WTC11 (cell line): ENCODE results near the gene OR1D5. TPM values are rescaled to one million over a fixed set of nuclear protein-coding genes. Genes with fewer than 3 reads are reported as not detected.

Experiments
- CREB1 ChIP-seq: sonication (generic); formaldehyde crosslinking; IDR thresholded peaks from 2 replicates; pipeline ENCODE4 v1.8.0; 2023; ENCODE audit warnings: mild to moderate bottlenecking, missing genetic modification reagents
- FOXK1 ChIP-seq: sonication (generic); formaldehyde crosslinking; IDR thresholded peaks from 2 replicates; pipeline ENCODE4 v1.8.0; 2022; ENCODE audit warnings: mild to moderate bottlenecking, moderate library complexity, missing genetic modification reagents
- GABPB1 ChIP-seq: sonication (generic); formaldehyde crosslinking; IDR thresholded peaks from 2 replicates; pipeline ENCODE4 v1.8.1; 2023; ENCODE audit warnings: mild to moderate bottlenecking, missing genetic modification reagents
- GRHL2 ChIP-seq: fragments of 250-450 bp; sonication (Bioruptor Pico); IDR thresholded peaks from 2 replicates; pipeline ENCODE4 v1.8.0; 2022; ENCODE audit warnings: mild to moderate bottlenecking, moderate library complexity; ENCODE audit not compliant: insufficient replicate concordance, severe bottlenecking
- GTF2I ChIP-seq: fragments of 250-450 bp; sonication (Bioruptor Pico); conservative IDR thresholded peaks from 2 replicates; pipeline ENCODE4 v1.4.0; 2021; ENCODE audit warnings: mild to moderate bottlenecking
- IRF2 ChIP-seq: sonication (generic); formaldehyde crosslinking; IDR thresholded peaks from 2 replicates; pipeline ENCODE4 v1.8.0; 2022; ENCODE audit warnings: low read depth, missing genetic modification reagents, borderline replicate concordance
- NFATC4 ChIP-seq: fragments of 250-450 bp; sonication (Bioruptor Pico); IDR thresholded peaks from 2 replicates; pipeline ENCODE4 v1.9.0; 2021; ENCODE audit warnings: mild to moderate bottlenecking
- RORB ChIP-seq: fragments of 250-450 bp; sonication (Bioruptor Pico); IDR thresholded peaks from 2 replicates; pipeline ENCODE4 v1.9.0; 2021; ENCODE audit warnings: mild to moderate bottlenecking
- SOX15 ChIP-seq: fragments of 250-450 bp; sonication (Bioruptor Pico); IDR thresholded peaks from 2 replicates; pipeline ENCODE4 v1.9.0; 2021; ENCODE audit warnings: mild to moderate bottlenecking
- TEAD1 ChIP-seq: sonication (generic); formaldehyde crosslinking; IDR thresholded peaks from 2 replicates; pipeline ENCODE4 v1.8.0; 2022; ENCODE audit warnings: mild to moderate bottlenecking, missing genetic modification reagents
- ZBTB21 ChIP-seq: sonication (generic); formaldehyde crosslinking; IDR thresholded peaks from 2 replicates; pipeline ENCODE4 v1.8.1; 2023; ENCODE audit warnings: mild to moderate bottlenecking, missing genetic modification reagents, borderline replicate concordance
- ZNF138 ChIP-seq: sonication (generic); formaldehyde crosslinking; conservative IDR thresholded peaks from 2 replicates; pipeline ENCODE4 v1.8.1; 2022; ENCODE audit warnings: mild to moderate bottlenecking, moderate library complexity, missing genetic modification reagents
- ZNF396 ChIP-seq: fragments of 250-450 bp; sonication (Bioruptor Pico); IDR thresholded peaks from 2 replicates; pipeline ENCODE4 v1.8.0; 2021; ENCODE audit warnings: mild to moderate bottlenecking, moderate library complexity, borderline replicate concordance
- ZNF423 ChIP-seq: fragments of 250-450 bp; sonication (Bioruptor Pico); IDR thresholded peaks from 2 replicates; pipeline ENCODE4 v2.1.2; 2022; ENCODE audit warnings: mild to moderate bottlenecking, moderate library complexity
- ZNF671 ChIP-seq: fragments of 250-450 bp; sonication (Bioruptor Pico); IDR thresholded peaks from 2 replicates; pipeline ENCODE4 v1.8.0; 2021; ENCODE audit warnings: mild to moderate bottlenecking
- total RNA-seq: library from RNA; stranded (reverse); gene quantifications from 3 replicates; pipeline ENCODE4 v1.2.3, GENCODE V29; 2021
- TF ChIP-seq, protein P1 (sequence below): sonication (generic); formaldehyde crosslinking; IDR thresholded peaks from 2 replicates; pipeline ENCODE4 v1.8.1; 2023; ENCODE audit warnings: mild to moderate bottlenecking, missing genetic modification reagents, borderline replicate concordance
- TF ChIP-seq, protein P2 (sequence below): sonication (generic); formaldehyde crosslinking; IDR thresholded peaks from 2 replicates; pipeline ENCODE4 v1.8.1; 2022; ENCODE audit warnings: low read depth, missing genetic modification reagents, borderline replicate concordance
- TF ChIP-seq, protein P3 (sequence below): sonication (generic); formaldehyde crosslinking; IDR thresholded peaks from 2 replicates; pipeline ENCODE4 v1.8.0; 2022; ENCODE audit warnings: mild to moderate bottlenecking, missing genetic modification reagents
- TF ChIP-seq, protein P4 (sequence below): sonication (generic); formaldehyde crosslinking; IDR thresholded peaks from 2 replicates; pipeline ENCODE4 v1.8.1; 2022; ENCODE audit warnings: missing genetic modification reagents, borderline replicate concordance
- TF ChIP-seq, protein P5 (sequence below): fragments of 250-450 bp; sonication (Bioruptor Pico); IDR thresholded peaks from 2 replicates; pipeline ENCODE4 v1.9.0; 2021; ENCODE audit warnings: mild to moderate bottlenecking, borderline replicate concordance
- TF ChIP-seq, protein P6 (sequence below): fragments of 250-450 bp; sonication (Bioruptor Pico); IDR thresholded peaks from 2 replicates; pipeline ENCODE4 v2.1.2; 2022; ENCODE audit warnings: mild to moderate bottlenecking, moderate library complexity
- TF ChIP-seq, protein P7 (sequence below): sonication (generic); formaldehyde crosslinking; IDR thresholded peaks from 2 replicates; pipeline ENCODE4 v1.8.0; 2023; ENCODE audit warnings: missing genetic modification reagents
- TF ChIP-seq, protein P8 (sequence below): fragments of 250-450 bp; sonication (Bioruptor Pico); IDR thresholded peaks from 2 replicates; pipeline ENCODE4 v1.9.0; 2021; ENCODE audit warnings: moderate library complexity, mild to moderate bottlenecking, inconsistent platforms, borderline replicate concordance

The OR1D5 gene
- total RNA-seq, 1 experiment from 2014 or later: not detected

DNA sequence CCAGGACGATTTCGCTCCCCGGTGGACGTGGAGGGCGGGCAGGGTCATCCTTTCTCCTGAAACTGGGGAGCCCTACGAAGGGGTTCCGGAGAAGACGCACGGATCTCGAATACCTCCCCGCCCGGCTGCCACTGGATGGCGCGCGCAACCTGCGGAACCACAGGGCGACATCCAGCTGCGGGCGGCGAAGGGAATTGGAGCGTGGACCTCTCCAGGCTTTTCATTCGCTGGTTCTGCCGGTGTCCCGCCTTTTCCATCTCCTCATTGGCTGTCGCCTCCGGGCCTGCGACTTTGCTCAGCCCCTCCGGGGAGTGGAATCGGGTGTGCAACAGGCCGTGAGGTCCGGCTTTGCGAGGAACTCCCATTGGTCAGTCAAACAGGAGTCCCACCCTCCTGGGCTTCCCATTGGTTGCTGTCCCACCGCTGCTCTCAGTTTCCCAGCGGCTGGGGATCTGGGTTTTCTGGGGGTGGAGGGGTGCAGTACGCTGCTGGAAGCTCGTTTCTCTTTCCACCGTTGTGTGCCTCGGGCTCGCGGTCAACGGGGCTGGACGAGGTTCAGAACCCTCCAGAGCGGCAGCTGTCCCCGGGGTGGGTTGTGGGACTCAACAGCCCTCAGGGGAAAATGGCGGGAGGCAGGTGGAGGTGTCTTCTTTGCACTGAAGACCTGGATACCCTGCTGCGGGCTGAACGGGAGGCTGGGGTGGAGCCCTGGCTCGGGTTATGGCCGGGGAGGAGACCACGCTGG, 14.5 kb downstream of the OR1D5 start (continued):
- TF ChIP-seq, protein P1, sequence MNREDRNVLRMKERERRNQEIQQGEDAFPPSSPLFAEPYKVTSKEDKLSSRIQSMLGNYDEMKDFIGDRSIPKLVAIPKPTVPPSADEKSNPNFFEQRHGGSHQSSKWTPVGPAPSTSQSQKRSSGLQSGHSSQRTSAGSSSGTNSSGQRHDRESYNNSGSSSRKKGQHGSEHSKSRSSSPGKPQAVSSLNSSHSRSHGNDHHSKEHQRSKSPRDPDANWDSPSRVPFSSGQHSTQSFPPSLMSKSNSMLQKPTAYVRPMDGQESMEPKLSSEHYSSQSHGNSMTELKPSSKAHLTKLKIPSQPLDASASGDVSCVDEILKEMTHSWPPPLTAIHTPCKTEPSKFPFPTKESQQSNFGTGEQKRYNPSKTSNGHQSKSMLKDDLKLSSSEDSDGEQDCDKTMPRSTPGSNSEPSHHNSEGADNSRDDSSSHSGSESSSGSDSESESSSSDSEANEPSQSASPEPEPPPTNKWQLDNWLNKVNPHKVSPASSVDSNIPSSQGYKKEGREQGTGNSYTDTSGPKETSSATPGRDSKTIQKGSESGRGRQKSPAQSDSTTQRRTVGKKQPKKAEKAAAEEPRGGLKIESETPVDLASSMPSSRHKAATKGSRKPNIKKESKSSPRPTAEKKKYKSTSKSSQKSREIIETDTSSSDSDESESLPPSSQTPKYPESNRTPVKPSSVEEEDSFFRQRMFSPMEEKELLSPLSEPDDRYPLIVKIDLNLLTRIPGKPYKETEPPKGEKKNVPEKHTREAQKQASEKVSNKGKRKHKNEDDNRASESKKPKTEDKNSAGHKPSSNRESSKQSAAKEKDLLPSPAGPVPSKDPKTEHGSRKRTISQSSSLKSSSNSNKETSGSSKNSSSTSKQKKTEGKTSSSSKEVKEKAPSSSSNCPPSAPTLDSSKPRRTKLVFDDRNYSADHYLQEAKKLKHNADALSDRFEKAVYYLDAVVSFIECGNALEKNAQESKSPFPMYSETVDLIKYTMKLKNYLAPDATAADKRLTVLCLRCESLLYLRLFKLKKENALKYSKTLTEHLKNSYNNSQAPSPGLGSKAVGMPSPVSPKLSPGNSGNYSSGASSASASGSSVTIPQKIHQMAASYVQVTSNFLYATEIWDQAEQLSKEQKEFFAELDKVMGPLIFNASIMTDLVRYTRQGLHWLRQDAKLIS (CRISPR knock-in tag): no peak
- no peak for TF ChIP-seq ZNF423 (CRISPR knock-in tag)
- TF ChIP-seq, protein P2, sequence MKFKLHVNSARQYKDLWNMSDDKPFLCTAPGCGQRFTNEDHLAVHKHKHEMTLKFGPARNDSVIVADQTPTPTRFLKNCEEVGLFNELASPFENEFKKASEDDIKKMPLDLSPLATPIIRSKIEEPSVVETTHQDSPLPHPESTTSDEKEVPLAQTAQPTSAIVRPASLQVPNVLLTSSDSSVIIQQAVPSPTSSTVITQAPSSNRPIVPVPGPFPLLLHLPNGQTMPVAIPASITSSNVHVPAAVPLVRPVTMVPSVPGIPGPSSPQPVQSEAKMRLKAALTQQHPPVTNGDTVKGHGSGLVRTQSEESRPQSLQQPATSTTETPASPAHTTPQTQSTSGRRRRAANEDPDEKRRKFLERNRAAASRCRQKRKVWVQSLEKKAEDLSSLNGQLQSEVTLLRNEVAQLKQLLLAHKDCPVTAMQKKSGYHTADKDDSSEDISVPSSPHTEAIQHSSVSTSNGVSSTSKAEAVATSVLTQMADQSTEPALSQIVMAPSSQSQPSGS: no peak
- no peak for TF ChIP-seq CREB1
- no peak for TF ChIP-seq RORB
- TF ChIP-seq GABPB1: no peak
- no peak for TF ChIP-seq GRHL2 (CRISPR knock-in tag)
- TF ChIP-seq, protein P3, sequence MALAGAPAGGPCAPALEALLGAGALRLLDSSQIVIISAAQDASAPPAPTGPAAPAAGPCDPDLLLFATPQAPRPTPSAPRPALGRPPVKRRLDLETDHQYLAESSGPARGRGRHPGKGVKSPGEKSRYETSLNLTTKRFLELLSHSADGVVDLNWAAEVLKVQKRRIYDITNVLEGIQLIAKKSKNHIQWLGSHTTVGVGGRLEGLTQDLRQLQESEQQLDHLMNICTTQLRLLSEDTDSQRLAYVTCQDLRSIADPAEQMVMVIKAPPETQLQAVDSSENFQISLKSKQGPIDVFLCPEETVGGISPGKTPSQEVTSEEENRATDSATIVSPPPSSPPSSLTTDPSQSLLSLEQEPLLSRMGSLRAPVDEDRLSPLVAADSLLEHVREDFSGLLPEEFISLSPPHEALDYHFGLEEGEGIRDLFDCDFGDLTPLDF: no peak
- TF ChIP-seq FOXK1 (CRISPR knock-in tag): no peak; the same call in 1 of the 2 replicates
- no peak for TF ChIP-seq ZNF396 (CRISPR knock-in tag)
- TF ChIP-seq, protein P4, sequence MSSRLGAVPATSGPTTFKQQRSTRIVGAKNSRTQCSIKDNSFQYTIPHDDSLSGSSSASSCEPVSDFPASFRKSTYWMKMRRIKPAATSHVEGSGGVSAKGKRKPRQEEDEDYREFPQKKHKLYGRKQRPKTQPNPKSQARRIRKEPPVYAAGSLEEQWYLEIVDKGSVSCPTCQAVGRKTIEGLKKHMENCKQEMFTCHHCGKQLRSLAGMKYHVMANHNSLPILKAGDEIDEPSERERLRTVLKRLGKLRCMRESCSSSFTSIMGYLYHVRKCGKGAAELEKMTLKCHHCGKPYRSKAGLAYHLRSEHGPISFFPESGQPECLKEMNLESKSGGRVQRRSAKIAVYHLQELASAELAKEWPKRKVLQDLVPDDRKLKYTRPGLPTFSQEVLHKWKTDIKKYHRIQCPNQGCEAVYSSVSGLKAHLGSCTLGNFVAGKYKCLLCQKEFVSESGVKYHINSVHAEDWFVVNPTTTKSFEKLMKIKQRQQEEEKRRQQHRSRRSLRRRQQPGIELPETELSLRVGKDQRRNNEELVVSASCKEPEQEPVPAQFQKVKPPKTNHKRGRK: no peak
- TF ChIP-seq SOX15 (CRISPR knock-in tag): no peak
- TF ChIP-seq TEAD1 (CRISPR knock-in tag): peak; percentile 15
- TF ChIP-seq ZBTB21 (CRISPR knock-in tag): no peak
- TF ChIP-seq ZNF138 (CRISPR knock-in tag): 0 out of 2 replicates have a peak, but pooled peaks have one; percentile 16
- TF ChIP-seq NFATC4 (CRISPR knock-in tag): no peak
- no peak for TF ChIP-seq IRF2 (CRISPR knock-in tag)
- TF ChIP-seq, protein P5, sequence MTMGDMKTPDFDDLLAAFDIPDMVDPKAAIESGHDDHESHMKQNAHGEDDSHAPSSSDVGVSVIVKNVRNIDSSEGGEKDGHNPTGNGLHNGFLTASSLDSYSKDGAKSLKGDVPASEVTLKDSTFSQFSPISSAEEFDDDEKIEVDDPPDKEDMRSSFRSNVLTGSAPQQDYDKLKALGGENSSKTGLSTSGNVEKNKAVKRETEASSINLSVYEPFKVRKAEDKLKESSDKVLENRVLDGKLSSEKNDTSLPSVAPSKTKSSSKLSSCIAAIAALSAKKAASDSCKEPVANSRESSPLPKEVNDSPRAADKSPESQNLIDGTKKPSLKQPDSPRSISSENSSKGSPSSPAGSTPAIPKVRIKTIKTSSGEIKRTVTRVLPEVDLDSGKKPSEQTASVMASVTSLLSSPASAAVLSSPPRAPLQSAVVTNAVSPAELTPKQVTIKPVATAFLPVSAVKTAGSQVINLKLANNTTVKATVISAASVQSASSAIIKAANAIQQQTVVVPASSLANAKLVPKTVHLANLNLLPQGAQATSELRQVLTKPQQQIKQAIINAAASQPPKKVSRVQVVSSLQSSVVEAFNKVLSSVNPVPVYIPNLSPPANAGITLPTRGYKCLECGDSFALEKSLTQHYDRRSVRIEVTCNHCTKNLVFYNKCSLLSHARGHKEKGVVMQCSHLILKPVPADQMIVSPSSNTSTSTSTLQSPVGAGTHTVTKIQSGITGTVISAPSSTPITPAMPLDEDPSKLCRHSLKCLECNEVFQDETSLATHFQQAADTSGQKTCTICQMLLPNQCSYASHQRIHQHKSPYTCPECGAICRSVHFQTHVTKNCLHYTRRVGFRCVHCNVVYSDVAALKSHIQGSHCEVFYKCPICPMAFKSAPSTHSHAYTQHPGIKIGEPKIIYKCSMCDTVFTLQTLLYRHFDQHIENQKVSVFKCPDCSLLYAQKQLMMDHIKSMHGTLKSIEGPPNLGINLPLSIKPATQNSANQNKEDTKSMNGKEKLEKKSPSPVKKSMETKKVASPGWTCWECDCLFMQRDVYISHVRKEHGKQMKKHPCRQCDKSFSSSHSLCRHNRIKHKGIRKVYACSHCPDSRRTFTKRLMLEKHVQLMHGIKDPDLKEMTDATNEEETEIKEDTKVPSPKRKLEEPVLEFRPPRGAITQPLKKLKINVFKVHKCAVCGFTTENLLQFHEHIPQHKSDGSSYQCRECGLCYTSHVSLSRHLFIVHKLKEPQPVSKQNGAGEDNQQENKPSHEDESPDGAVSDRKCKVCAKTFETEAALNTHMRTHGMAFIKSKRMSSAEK (CRISPR knock-in tag): no peak
- TF ChIP-seq, protein P6, sequence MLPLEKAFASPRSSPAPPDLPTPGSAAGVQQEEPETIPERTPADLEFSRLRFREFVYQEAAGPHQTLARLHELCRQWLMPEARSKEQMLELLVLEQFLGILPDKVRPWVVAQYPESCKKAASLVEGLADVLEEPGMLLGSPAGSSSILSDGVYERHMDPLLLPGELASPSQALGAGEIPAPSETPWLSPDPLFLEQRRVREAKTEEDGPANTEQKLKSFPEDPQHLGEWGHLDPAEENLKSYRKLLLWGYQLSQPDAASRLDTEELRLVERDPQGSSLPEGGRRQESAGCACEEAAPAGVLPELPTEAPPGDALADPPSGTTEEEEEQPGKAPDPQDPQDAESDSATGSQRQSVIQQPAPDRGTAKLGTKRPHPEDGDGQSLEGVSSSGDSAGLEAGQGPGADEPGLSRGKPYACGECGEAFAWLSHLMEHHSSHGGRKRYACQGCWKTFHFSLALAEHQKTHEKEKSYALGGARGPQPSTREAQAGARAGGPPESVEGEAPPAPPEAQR: no peak
- no peak for TF ChIP-seq ZNF671 (CRISPR knock-in tag)
- TF ChIP-seq, protein P7, sequence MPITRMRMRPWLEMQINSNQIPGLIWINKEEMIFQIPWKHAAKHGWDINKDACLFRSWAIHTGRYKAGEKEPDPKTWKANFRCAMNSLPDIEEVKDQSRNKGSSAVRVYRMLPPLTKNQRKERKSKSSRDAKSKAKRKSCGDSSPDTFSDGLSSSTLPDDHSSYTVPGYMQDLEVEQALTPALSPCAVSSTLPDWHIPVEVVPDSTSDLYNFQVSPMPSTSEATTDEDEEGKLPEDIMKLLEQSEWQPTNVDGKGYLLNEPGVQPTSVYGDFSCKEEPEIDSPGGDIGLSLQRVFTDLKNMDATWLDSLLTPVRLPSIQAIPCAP (CRISPR knock-in tag): no peak
- TF ChIP-seq, protein P8, sequence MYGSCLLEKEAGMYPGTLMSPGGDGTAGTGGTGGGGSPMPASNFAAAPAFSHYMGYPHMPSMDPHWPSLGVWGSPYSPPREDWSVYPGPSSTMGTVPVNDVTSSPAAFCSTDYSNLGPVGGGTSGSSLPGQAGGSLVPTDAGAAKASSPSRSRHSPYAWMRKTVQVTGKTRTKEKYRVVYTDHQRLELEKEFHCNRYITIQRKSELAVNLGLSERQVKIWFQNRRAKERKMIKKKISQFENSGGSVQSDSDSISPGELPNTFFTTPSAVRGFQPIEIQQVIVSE (CRISPR knock-in tag): no peak
- no peak for TF ChIP-seq GTF2I
